Type B pancreatic cell (in vitro differentiated cells): ENCODE measurements around the gene ULK4. TPM values are rescaled to one million over a fixed set of nuclear protein-coding genes. Genes with fewer than 3 reads are reported as not detected.

Source experiments
- DNase-seq: peaks from one replicate; pipeline ENCODE4 v3.0.0; 2021; ENCODE audit warnings: mixed read lengths; ENCODE audit not compliant: unreplicated experiment; ENCODE audit errors: extremely low spot score
- H3K27ac Mint-ChIP-seq: 2 replicates; pipeline ENCODE4 v1.8.0; 2021; ENCODE audit warnings: mild to moderate bottlenecking, mixed read lengths
- H3K27me3 Mint-ChIP-seq: 2 replicates; pipeline ENCODE4 v1.8.0; 2021; ENCODE audit warnings: mixed read lengths
- H3K36me3 Mint-ChIP-seq: 2 replicates; pipeline ENCODE4 v1.8.0; 2021; ENCODE audit warnings: mixed read lengths
- H3K4me1 Mint-ChIP-seq: one replicate; pipeline ENCODE4 v1.8.0; 2021; ENCODE audit warnings: mixed read lengths; ENCODE audit not compliant: unreplicated experiment
- H3K4me3 Mint-ChIP-seq: 2 replicates; pipeline ENCODE4 v1.8.0; 2021; ENCODE audit warnings: mild to moderate bottlenecking, mixed read lengths
- H3K9me3 Mint-ChIP-seq: 2 replicates; pipeline ENCODE4 v1.8.0; 2021; ENCODE audit warnings: mixed read lengths
- total RNA-seq: library from RNA; stranded (reverse); gene quantifications from 2 replicates; pipeline ENCODE4 v1.2.1, GENCODE V29; 2021; ENCODE audit warnings: low replicate concordance
- TF ChIP-seq, protein P1 (sequence below): fragments of 200-600 bp; sonication (generic); conservative IDR thresholded peaks from 2 replicates; pipeline ENCODE4 v1.5.0; 2021; ENCODE audit warnings: antibody characterized with exemption, mild to moderate bottlenecking

Gene ULK4
- total RNA-seq, 1 donor from 2014 or later, result 10.7 TPM

DNA sequence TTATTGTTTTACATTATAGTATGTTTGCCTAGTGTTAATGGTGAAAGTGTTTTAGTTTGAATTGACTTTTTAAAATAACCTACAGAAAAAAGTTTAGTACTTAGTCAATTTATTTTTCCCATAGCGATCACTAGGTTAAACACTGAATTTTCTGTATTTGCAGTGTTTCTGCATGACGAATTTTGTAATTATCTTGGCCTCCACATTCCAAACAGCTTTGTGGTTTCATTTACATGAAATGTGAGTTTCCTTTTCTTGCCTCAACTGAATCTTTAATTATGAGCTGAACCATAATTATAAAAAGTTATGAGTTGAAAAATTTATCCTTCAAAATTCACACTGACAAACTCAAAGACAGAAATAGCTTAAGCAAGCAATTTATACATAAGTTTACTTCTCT, 527.1 kb downstream of the ULK4 start:
- Mint-ChIP-seq H3K4me1 (no peaks in the 10 kb centered on the region), H3K36me3 (no peaks in the 10 kb centered on the region), H3K27ac (no peak overlapping the region), H3K27me3 (no peaks in the 10 kb centered on the region), H3K4me3 (no peak overlapping the region), H3K9me3 (no peaks in the 10 kb centered on the region)
- TF ChIP-seq, protein P1, sequence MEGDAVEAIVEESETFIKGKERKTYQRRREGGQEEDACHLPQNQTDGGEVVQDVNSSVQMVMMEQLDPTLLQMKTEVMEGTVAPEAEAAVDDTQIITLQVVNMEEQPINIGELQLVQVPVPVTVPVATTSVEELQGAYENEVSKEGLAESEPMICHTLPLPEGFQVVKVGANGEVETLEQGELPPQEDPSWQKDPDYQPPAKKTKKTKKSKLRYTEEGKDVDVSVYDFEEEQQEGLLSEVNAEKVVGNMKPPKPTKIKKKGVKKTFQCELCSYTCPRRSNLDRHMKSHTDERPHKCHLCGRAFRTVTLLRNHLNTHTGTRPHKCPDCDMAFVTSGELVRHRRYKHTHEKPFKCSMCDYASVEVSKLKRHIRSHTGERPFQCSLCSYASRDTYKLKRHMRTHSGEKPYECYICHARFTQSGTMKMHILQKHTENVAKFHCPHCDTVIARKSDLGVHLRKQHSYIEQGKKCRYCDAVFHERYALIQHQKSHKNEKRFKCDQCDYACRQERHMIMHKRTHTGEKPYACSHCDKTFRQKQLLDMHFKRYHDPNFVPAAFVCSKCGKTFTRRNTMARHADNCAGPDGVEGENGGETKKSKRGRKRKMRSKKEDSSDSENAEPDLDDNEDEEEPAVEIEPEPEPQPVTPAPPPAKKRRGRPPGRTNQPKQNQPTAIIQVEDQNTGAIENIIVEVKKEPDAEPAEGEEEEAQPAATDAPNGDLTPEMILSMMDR, result no peak
- DNase-seq, result no peak

DNA sequence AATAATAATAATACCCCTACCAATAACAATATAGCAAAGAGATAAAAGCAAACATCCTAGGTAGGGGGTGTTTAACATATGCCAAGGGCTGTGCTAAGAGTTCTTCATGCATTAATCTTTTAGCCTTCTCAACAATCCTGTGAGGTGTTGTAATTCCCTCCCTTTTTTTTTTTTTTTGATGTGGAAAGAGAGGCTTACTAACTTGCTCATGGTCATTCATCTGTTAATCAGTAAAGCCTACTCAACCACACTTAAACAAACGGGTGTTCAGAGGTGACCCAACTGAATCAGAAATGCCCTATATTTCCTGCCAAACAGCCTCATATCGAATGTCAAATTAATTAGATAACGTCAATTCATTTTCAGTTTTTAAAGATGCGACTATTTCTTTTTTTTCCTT, 530.5 kb downstream of the ULK4 start:
- DNase-seq, result no peak
- H3K9me3 Mint-ChIP-seq, result peaks cover 6% of the 10 kb centered on the region
- no peaks in the 10 kb centered on the region for H3K27me3 Mint-ChIP-seq
- no peak overlapping the region for H3K4me3 Mint-ChIP-seq
- peaks cover 5% of the 10 kb centered on the region for H3K36me3 Mint-ChIP-seq
- TF ChIP-seq, protein P1, result no peak
- no peak overlapping the region for H3K27ac Mint-ChIP-seq
- no peaks in the 10 kb centered on the region for H3K4me1 Mint-ChIP-seq

DNA sequence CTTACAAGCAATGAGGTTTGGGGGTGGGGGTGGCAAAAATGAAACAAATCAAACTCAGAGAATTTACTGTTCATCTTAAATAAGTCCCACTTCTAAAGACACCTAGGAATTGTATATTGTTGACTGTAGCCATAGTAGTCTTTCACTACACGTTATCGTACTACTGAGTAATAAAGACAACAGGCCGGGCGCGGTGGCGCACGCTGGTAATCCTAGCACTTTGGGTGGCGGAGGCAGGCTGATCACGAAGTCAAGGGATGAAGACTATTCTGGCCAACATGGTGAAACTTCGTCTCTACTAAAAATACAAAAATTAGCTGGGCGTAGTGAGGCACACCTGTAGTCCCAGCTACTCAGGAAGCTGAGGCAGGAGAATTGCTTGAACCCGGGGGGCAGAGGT, 531.0 kb downstream of the ULK4 start:
- no peak overlapping the region for H3K27ac Mint-ChIP-seq
- H3K4me1 Mint-ChIP-seq, result no peaks in the 10 kb centered on the region
- no peak overlapping the region for H3K4me3 Mint-ChIP-seq
- TF ChIP-seq, protein P1, result no peak
- peaks cover 6% of the 10 kb centered on the region for H3K9me3 Mint-ChIP-seq
- no peak for DNase-seq
- H3K36me3 Mint-ChIP-seq, result peaks cover 5% of the 10 kb centered on the region
- no peaks in the 10 kb centered on the region for H3K27me3 Mint-ChIP-seq

DNA sequence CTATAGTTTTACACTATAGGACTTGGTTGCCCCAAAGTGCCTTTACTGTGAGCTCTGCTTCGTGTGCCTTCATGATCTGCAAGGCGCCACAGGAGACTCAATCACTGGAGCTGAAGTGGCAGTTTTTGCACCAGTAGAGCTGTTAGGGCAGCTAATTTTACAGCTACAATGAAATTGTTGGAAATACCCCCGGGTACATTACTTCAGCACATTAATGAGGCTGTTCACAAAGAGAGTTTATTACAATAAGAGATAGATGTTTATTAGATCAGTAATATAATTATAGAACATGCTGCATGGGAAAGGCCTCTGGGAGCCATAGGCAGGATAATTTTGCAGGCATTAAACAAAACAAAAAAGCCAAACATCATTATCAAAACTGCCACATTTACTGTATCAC, 531.5 kb downstream of the ULK4 start:
- Mint-ChIP-seq H3K4me3 (no peak overlapping the region), H3K4me1 (no peaks in the 10 kb centered on the region), H3K36me3 (peaks cover 5% of the 10 kb centered on the region), H3K9me3 (peaks cover 6% of the 10 kb centered on the region), H3K27ac (no peak overlapping the region), H3K27me3 (no peaks in the 10 kb centered on the region)
- DNase-seq, result no peak
- TF ChIP-seq, protein P1, result no peak

DNA sequence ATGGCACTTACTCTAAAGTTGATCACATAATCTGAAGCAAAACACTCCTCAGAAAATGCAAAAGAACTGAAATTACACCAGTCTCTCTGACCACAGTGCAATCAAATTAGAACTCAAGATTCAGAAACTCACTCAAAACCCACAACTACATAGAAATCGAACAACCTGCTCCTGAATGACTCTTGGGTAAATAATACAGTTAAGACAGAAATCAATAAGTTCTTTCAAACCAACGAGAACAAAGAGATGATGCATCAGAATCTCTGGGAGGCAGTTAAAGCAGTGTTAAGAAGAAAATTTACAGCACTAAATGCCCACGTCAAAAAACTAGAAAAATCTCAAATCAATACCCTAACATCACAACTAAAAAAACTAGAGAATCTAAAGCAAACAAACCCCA, 535.4 kb downstream of the ULK4 start:
- DNase-seq, result no peak
- no peak overlapping the region for H3K27ac Mint-ChIP-seq
- no peaks in the 10 kb centered on the region for H3K27me3 Mint-ChIP-seq
- H3K9me3 Mint-ChIP-seq, result peaks cover 6% of the 10 kb centered on the region
- no peak overlapping the region for H3K4me3 Mint-ChIP-seq
- peaks cover 5% of the 10 kb centered on the region for H3K36me3 Mint-ChIP-seq
- H3K4me1 Mint-ChIP-seq, result no peaks in the 10 kb centered on the region
- TF ChIP-seq, protein P1, result no peak
